ENCODE measurements around the gene REPIN1. TPM values are rescaled to one million over a fixed set of nuclear protein-coding genes. Genes with fewer than 3 reads are reported as not detected.

Gene REPIN1
- total and polyA plus RNA-seq, 9 of the 15 experiments (the other 6 are each of a cell fraction or from before 2014, with no cell fraction given), result 8.1 to 283 (median 94.3) TPM

- no peak for TF ChIP-seq ILK (tag; IDR thresholded peaks at IDR 0.05; ENCODE audit: borderline replicate concordance, low read depth)
- TF ChIP-seq ZNF324 (CRISPR knock-in tag; IDR thresholded peaks at IDR 0.05), result no peak
- TF ChIP-seq ELF2 (CRISPR knock-in tag; IDR thresholded peaks at IDR 0.05), result peak; percentile 68
- TF ChIP-seq GTF3C2 (IDR thresholded peaks at IDR 0.05; ENCODE audit: borderline replicate concordance, extremely low read depth, insufficient read length), result no peak
- 0 out of 2 replicates have a peak, but pooled peaks have one; percentile 16 for TF ChIP-seq DIDO1 (tag; IDR thresholded peaks at IDR 0.05; ENCODE audit: low read depth)
- TF ChIP-seq ZBTB5 (IDR thresholded peaks at IDR 0.05), result no peak
- no peak; the same call in 1 of the 2 replicates for TF ChIP-seq CBFB (CRISPR knock-in tag; IDR thresholded peaks at IDR 0.05)
- no peak; the same call in 1 of the 2 replicates for TF ChIP-seq ZHX1 (conservative IDR thresholded peaks at IDR 0.05; ENCODE audit: low read length)
- TF ChIP-seq KDM5B (IDR thresholded peaks at IDR 0.05; ENCODE audit: insufficient replicate concordance, low read depth, low read length), result peak; percentile 83
- TF ChIP-seq PREB (CRISPR knock-in tag; IDR thresholded peaks at IDR 0.05), result 0 out of 2 replicates have a peak, but pooled peaks have one; percentile 83
- no peak for TF ChIP-seq HSF4 (CRISPR knock-in tag; IDR thresholded peaks at IDR 0.05; ENCODE audit: borderline replicate concordance)
- TF ChIP-seq MED1 (CRISPR knock-in tag; IDR thresholded peaks at IDR 0.05; ENCODE audit: borderline replicate concordance), result no peak; the same call in 1 of the 2 replicates
- peak; percentile 41 for TF ChIP-seq HMGN3 (IDR thresholded peaks at IDR 0.05; ENCODE audit: borderline replicate concordance, extremely low read depth, insufficient read length, low read depth, low read length)
- no peak for TF ChIP-seq BRF2 (IDR thresholded peaks at IDR 0.05; ENCODE audit: borderline replicate concordance, insufficient read depth, insufficient read length)
Observed at GRCh38 chr7:150368096-150368883, at the start of gene REPIN1 (continued).

Data from K562 (cell line).